ENCODE results near the gene TAP2.

Gene TAP2

DNA sequence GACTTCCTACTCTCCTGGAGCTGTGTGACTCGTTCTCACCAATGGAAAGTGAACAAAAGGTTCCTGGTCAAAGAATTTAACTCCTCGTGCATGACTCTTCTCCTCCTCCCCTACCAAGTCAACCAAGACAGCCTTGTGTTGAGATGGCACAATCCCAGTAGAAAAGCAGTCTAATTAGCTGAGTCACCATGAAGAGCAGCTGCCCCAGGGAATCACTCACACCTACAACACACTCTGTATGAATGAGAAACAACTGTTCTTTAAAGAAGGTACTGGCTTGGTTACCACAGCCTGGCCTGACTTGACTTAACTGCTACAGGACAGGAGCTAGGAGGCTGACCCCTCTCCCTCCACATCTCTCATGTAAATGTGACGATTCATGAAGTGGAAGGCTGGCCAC lies 18.8 kb downstream of the TAP2 start:
- no peak overlapping the region for H3K4me3 ChIP-seq (ENCODE audit: low read length)
- TF ChIP-seq, protein P1, sequence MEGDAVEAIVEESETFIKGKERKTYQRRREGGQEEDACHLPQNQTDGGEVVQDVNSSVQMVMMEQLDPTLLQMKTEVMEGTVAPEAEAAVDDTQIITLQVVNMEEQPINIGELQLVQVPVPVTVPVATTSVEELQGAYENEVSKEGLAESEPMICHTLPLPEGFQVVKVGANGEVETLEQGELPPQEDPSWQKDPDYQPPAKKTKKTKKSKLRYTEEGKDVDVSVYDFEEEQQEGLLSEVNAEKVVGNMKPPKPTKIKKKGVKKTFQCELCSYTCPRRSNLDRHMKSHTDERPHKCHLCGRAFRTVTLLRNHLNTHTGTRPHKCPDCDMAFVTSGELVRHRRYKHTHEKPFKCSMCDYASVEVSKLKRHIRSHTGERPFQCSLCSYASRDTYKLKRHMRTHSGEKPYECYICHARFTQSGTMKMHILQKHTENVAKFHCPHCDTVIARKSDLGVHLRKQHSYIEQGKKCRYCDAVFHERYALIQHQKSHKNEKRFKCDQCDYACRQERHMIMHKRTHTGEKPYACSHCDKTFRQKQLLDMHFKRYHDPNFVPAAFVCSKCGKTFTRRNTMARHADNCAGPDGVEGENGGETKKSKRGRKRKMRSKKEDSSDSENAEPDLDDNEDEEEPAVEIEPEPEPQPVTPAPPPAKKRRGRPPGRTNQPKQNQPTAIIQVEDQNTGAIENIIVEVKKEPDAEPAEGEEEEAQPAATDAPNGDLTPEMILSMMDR (IDR thresholded peaks at IDR 0.05; ENCODE audit: insufficient read depth, low read depth, low read length, missing control alignments) = no peak
- peak; percentile 98 for DNase-seq (ENCODE audit: low read depth)

DNA sequence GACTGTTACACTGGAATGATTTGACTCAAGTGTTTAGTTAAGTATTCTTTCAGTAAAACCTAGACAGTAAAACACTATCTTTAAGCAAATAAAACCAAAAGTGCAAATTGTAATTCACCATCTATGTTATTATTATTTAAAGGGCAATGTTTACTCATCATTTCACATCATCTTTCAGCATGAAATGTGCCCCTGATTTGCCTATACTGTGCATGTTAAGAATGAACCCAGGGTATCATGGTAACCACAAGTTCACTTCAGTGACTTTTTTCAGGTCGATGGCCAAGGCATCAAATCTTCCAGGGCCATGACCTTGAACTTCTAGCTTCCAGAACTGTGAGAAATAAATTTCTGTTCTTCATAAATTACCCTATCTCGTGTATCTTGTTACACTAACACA lies 19.7 kb downstream of the TAP2 start:
- no peak for DNase-seq (ENCODE audit: low read depth)
- TF ChIP-seq, protein P1 (IDR thresholded peaks at IDR 0.05; ENCODE audit: insufficient read depth, low read depth, low read length, missing control alignments) = no peak
- H3K4me3 ChIP-seq (ENCODE audit: low read length) = no peak overlapping the region

DNA sequence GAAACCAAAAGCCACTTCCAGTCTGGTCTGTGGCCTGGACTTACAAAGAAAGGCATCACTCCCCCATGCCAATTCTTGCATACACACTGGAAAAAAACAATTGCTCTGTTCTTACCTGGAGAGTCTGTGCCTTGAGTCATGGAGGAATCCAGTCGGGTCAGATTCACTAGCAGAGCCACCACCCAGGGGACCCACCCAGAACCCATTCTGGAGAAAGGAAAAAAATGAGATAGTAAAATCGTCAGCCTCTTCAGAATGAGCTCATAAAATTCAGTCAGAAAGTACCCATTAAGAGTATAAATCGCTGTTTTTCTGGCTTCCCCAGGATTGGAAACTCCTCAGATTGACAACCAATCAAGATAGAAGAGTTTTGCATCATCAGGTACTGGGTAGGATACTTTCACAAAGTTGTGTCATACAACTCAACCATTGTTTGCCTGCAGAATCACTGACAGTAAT lies 21.8 kb downstream of the TAP2 start, which contains the start of gene HLA-DOB:
Gene HLA-DOB, minus strand, starts transcription at position 257 of the 459 bp plus-strand sequence. Its CDS starts 51 bp downstream, at position 206.
- TF ChIP-seq, protein P1 (IDR thresholded peaks at IDR 0.05; ENCODE audit: insufficient read depth, low read depth, low read length, missing control alignments) = no peak
- peak; percentile 91 for DNase-seq (ENCODE audit: low read depth)
- H3K4me3 ChIP-seq (ENCODE audit: low read length) = no peak within 1 kb of the TSS

DNA sequence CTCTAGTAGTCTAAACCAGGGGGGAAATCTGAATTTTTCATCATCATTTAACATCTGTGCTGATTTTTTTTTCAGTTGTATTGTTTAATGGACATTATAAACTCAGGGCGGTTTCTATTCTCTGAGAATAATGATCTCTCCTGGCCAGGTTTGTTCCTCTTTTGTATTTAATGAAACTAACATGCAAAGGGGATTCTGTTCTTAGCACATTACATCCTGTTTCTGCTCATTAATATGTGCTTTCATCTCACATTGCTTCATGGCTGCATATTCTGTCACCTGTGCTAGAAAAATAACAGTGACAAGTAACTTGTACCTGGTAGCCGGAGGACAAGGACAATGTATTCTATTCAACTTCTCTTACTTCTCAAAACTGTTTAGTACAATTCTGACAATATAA lies 22.5 kb downstream of the TAP2 start:
- TF ChIP-seq, protein P1 (IDR thresholded peaks at IDR 0.05; ENCODE audit: insufficient read depth, low read depth, low read length, missing control alignments) = no peak
- H3K4me3 ChIP-seq (ENCODE audit: low read length) = no peak overlapping the region
- no peak for DNase-seq (ENCODE audit: low read depth)

DNA sequence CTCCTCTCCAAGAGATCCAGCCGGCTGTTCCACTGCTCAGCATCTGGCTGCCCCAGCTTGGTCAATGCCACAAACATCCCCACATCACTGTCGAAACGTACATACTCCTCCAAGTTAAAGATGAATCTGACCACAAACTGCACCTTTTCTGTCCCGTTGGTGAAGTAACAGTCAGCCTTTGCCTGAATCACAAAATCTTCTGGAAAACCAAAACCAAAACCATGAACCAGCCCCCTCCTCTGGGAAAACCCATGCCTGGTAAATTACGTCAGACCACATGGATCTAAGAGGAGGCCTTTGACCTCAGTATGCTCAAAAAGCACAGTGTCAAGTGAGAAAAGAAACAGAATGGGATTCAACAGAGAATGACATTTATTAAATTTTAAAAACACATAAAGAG lies 23.4 kb downstream of the TAP2 start:
- no peak overlapping the region for H3K4me3 ChIP-seq (ENCODE audit: low read length)
- no peak for DNase-seq (ENCODE audit: low read depth)
- TF ChIP-seq, protein P1 (IDR thresholded peaks at IDR 0.05; ENCODE audit: insufficient read depth, low read depth, low read length, missing control alignments) = no peak

DNA sequence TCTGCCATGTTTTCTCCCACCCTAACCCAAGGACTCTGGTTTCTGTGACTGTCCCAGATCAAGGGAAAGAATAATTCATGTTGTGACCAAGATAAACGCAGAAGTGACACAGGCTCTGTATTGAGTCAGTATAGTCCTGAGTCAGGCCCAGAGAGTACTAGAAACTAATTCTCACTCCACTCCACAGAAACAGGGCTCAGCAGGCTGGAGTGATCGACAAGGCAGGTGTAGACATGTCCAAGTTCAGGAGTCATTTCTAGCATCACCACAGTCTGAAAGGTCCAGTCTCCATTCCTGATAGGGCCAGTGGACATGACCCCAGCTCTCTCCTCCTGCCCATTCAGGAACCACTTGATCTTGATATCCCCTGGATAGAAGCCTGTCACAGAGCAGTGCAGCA lies 24.4 kb downstream of the TAP2 start:
- DNase-seq (ENCODE audit: low read depth) = peak; percentile 79
- TF ChIP-seq, protein P1 (IDR thresholded peaks at IDR 0.05; ENCODE audit: insufficient read depth, low read depth, low read length, missing control alignments) = no peak
- H3K4me3 ChIP-seq (ENCODE audit: low read length) = no peak overlapping the region

DNA sequence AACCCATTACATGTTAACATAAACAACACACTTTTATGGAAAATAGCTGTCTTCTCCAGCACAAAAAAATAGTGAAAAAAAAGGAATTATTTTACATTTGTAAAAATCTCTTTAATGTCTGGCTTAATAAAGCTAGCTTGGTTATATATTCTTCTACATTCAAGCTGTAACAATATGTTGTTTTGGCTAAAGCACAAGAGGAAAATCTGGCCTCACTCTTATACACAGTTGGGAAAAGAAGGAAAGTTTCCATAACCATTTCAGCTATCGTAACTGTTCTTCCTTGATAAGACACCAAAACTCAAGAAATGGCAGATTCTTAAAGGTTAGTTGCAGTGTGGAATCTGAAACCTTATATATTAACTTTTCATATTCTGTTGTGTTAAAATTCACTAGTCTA lies 29.4 kb downstream of the TAP2 start:
- no peak overlapping the region for H3K4me3 ChIP-seq (ENCODE audit: low read length)
- no peak for DNase-seq (ENCODE audit: low read depth)
- TF ChIP-seq, protein P1 (IDR thresholded peaks at IDR 0.05; ENCODE audit: insufficient read depth, low read depth, low read length, missing control alignments) = no peak
